Effector memory CD4-positive, alpha-beta T cell (primary cell): ENCODE data around the gene IFITM10.

Experiments
- DNase-seq, 3 donors: peaks; one replicate each; pipeline ENCODE4 v3.0.0-alpha.2; 2020
- H3K27ac ChIP-seq: 2 replicates; pipeline ENCODE4 v1.7.0; 2013; ENCODE audit warnings: mild to moderate bottlenecking, low read length, moderate library complexity; ENCODE audit not compliant: insufficient read depth, poor library complexity, severe bottlenecking
- H3K27me3 ChIP-seq: replicated peaks from 2 replicates; pipeline ENCODE4 v1.7.0; 2013; ENCODE audit warnings: mild to moderate bottlenecking, low read length; ENCODE audit not compliant: insufficient read depth, control insufficient read depth, poor library complexity, severe bottlenecking
- H3K36me3 ChIP-seq: 2 replicates; pipeline ENCODE4 v1.7.0; 2013; ENCODE audit warnings: mild to moderate bottlenecking, low read length, moderate library complexity; ENCODE audit not compliant: control insufficient read depth, insufficient read depth
- H3K4me1 ChIP-seq: 2 replicates; pipeline ENCODE4 v1.7.0; 2013; ENCODE audit warnings: low read length, mild to moderate bottlenecking; ENCODE audit not compliant: control insufficient read depth, insufficient read depth, poor library complexity, severe bottlenecking
- H3K4me3 ChIP-seq: 2 replicates; pipeline ENCODE4 v1.7.0; 2013; ENCODE audit warnings: low read length, low read depth, mild to moderate bottlenecking; ENCODE audit not compliant: insufficient read depth, poor library complexity, severe bottlenecking
- H3K9me3 ChIP-seq: 2 replicates; pipeline ENCODE4 v1.7.0; 2013; ENCODE audit warnings: mild to moderate bottlenecking, low read length, moderate library complexity; ENCODE audit not compliant: control insufficient read depth

Gene IFITM10

GRCh38 chr11:1756791-1757771 lies 6.7 kb upstream of the IFITM10 start:
- peaks cover 72% of the 10 kb centered on the region for H3K4me1 ChIP-seq
- H3K36me3 ChIP-seq: peaks cover 41% of the 10 kb centered on the region
- no peaks in the 10 kb centered on the region for H3K9me3 ChIP-seq
- DNase-seq: no peak
- peak overlapping the region; percentile 62 for H3K27ac ChIP-seq
- H3K27me3 ChIP-seq: no peaks in the 10 kb centered on the region
- peak overlapping the region; percentile 37 for H3K4me3 ChIP-seq

GRCh38 chr11:1755692-1756561 lies 5.5 kb upstream of the IFITM10 start:
- H3K27me3 ChIP-seq: no peaks in the 10 kb centered on the region
- peaks cover 62% of the 10 kb centered on the region for H3K4me1 ChIP-seq
- H3K4me3 ChIP-seq: no peak overlapping the region
- H3K9me3 ChIP-seq: no peaks in the 10 kb centered on the region
- peaks cover 41% of the 10 kb centered on the region for H3K36me3 ChIP-seq
- H3K27ac ChIP-seq: no peak overlapping the region
- no peak for DNase-seq

GRCh38 chr11:1755344-1755691 lies 4.9 kb upstream of the IFITM10 start:
- Histone ChIP-seq H3K9me3 (no peaks in the 10 kb centered on the region), H3K27me3 (peaks cover 4% of the 10 kb centered on the region), H3K27ac (no peak overlapping the region), H3K36me3 (peaks cover 36% of the 10 kb centered on the region), H3K4me1 (peaks cover 56% of the 10 kb centered on the region), H3K4me3 (no peak overlapping the region)
- DNase-seq: no peak

GRCh38 chr11:1754376-1755150 lies 4.2 kb upstream of the IFITM10 start:
- Histone ChIP-seq H3K36me3 (peaks cover 36% of the 10 kb centered on the region), H3K27me3 (peaks cover 7% of the 10 kb centered on the region), H3K4me3 (no peak overlapping the region), H3K4me1 (peaks cover 55% of the 10 kb centered on the region), H3K9me3 (no peaks in the 10 kb centered on the region), H3K27ac (no peak overlapping the region)
- no peak for DNase-seq

- peaks cover 36% of the 10 kb centered on the region for H3K36me3 ChIP-seq
- peaks cover 52% of the 10 kb centered on the region for H3K4me1 ChIP-seq
- H3K4me3 ChIP-seq: no peak overlapping the region
- DNase-seq: no peak
- H3K27ac ChIP-seq: no peak overlapping the region
- peaks cover 7% of the 10 kb centered on the region for H3K27me3 ChIP-seq
- H3K9me3 ChIP-seq: no peaks in the 10 kb centered on the region
These were observed 3.5 kb upstream of the IFITM10 start for GRCh38 chr11:1753929-1754305.

GRCh38 chr11:1753229-1753928 lies 3.0 kb upstream of the IFITM10 start:
- Histone ChIP-seq H3K27ac (no peak overlapping the region), H3K36me3 (peaks cover 36% of the 10 kb centered on the region), H3K27me3 (peaks cover 7% of the 10 kb centered on the region), H3K9me3 (no peaks in the 10 kb centered on the region), H3K4me1 (peaks cover 49% of the 10 kb centered on the region), H3K4me3 (no peak overlapping the region)
- DNase-seq: no peak

GRCh38 chr11:1752907-1753228 lies 2.5 kb upstream of the IFITM10 start:
- Histone ChIP-seq H3K9me3 (no peaks in the 10 kb centered on the region), H3K4me1 (peaks cover 44% of the 10 kb centered on the region), H3K4me3 (no peak overlapping the region), H3K36me3 (peaks cover 36% of the 10 kb centered on the region), H3K27me3 (peaks cover 7% of the 10 kb centered on the region), H3K27ac (no peak overlapping the region)
- DNase-seq: no peak

GRCh38 chr11:1751999-1752906 lies 1.9 kb upstream of the IFITM10 start:
- Histone ChIP-seq H3K9me3 (no peaks in the 10 kb centered on the region), H3K4me1 (peaks cover 38% of the 10 kb centered on the region), H3K4me3 (no peak overlapping the region), H3K27ac (no peak overlapping the region), H3K36me3 (peaks cover 36% of the 10 kb centered on the region), H3K27me3 (peaks cover 7% of the 10 kb centered on the region)
- DNase-seq: no peak
